Stimulated activated CD4-positive, alpha-beta T cell treated with anti-CD3 and anti-CD28 coated beads, Interleukin-4, amount 100 ng/mL, for 4 hours (primary cell): ENCODE results near the gene CACNA1D.

ENCODE experiments used
- DNase-seq, 2 experiments: peaks; one replicate each; pipeline ENCODE4 v3.0.0-alpha.2; 2020

The CACNA1D gene

DNA sequence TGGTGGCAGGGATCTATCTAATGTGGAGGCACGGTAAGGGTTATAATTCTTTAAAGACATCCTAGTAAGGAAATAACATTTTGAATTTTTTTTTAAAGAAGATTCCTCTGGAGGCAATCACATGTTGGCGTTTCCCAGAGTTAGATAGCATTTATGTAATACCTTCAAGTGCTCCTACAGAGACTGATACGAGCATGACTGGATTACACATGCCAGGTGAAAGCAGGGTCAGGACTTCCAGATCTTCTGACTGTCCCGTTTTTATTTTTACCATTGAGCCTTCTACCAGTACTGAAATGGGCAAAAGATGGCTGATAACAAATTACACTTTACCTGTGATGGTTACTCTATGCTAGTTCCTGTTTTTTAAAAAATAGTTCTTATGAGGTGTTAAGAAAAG, 365.8 kb downstream of the CACNA1D start:
- DNase-seq, result no peak

DNA sequence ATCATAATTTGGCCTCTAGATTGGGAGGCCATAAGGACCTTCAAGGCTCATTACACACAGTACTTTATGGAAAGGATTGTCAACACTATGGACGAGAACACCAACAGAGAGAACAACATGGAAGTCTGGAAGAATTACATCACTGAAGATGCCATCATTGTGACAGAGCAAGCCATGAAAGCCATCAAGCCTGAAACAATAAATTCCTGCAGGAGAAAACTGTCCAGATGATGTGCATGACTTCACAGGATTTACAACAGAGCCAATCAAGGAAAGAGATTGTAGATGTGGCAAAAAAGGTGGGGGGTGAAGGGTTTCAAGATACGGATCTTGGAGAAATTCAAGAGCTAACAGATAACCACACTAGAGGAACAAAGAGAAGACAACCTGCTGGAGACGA, 367.8 kb downstream of the CACNA1D start:
- no peak for DNase-seq

DNA sequence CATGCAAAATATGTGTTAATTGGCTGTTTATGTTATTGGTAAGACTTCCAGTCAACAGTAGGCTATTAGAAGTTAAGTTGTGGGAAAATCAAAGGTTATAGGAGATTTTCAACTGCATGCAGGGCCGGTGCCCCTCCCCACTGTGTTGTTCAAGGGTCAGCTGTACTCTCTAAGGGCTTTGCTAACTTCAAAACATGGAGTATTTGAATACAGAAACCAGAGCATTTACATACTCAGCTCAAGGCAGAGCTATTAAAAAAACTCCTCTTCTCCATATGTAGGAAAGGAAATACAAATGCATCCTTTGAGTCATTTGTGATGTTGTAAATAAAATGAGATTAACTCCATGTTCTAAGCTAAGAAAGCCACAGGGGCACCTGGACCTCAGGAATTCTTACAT, 368.7 kb downstream of the CACNA1D start:
- DNase-seq, result no peak
